ENCODE data around the gene TIGIT. TPM values are rescaled to one million over a fixed set of nuclear protein-coding genes. Genes with fewer than 3 reads are reported as not detected.

Gene TIGIT
- total RNA-seq, 2 donors from 2014 or later: 0.73 to 1.2 TPM

DNA sequence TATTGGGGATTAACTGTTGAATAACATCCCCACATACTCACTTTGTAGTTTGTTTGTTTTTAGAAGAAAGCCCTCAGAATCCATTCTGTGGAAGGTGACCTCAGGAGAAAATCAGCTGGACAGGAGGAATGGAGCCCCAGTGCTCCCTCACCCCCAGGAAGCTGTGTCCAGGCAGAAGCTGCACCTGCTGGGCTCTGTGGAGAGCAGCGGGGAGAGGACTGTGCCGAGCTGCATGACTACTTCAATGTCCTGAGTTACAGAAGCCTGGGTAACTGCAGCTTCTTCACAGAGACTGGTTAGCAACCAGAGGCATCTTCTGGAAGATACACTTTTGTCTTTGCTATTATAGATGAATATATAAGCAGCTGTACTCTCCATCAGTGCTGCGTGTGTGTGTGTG, 14.0 kb downstream of the TIGIT start:
- no peak for ATAC-seq
- intact Hi-C loops (cut with DNase I, micrococcal nuclease): no loop called here
- DNase-seq: no peak

DNA sequence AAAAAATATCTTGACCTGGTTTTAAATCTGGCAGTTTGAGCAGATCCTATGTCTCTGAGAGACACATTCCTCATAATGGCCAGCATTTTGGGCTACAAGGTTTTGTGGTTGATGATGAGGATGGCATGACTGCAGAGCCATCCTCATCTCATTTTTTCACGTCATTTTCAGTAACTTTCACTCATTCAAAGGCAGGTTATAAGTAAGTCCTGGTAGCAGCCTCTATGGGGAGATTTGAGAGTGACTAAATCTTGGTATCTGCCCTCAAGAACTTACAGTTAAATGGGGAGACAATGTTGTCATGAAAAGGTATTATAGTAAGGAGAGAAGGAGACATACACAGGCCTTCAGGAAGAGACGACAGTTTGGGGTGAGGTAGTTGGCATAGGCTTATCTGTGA, 14.5 kb downstream of the TIGIT start:
- ATAC-seq: no peak
- no peak for DNase-seq
- intact Hi-C loops (cut with DNase I, micrococcal nuclease): no loop called here

GRCh38 chr3:114308830-114309229, 15.0 kb downstream of the TIGIT start:
- DNase-seq (peak in 1 of 2 donors; percentile 13), ATAC-seq (no peak)
- intact Hi-C loops (cut with DNase I, micrococcal nuclease): no loop called here

- intact Hi-C loops (cut with DNase I, micrococcal nuclease): no loop called here
- DNase-seq: no peak
- no peak for ATAC-seq
Measured at GRCh38 chr3:114310695-114311094, 16.9 kb downstream of the TIGIT start.

- ATAC-seq: no peak
- intact Hi-C loops (cut with DNase I, micrococcal nuclease): no loop called here
- DNase-seq: no peak
Measured at GRCh38 chr3:114313426-114313825, 19.6 kb downstream of the TIGIT start.

GRCh38 chr3:114314282-114314681, 20.5 kb downstream of the TIGIT start:
- no peak for DNase-seq
- intact Hi-C loops (cut with DNase I, micrococcal nuclease): no loop called here
- ATAC-seq: no peak

GRCh38 chr3:114318295-114318694, 24.5 kb downstream of the TIGIT start:
- intact Hi-C loops (cut with DNase I, micrococcal nuclease): no loop called here
- DNase-seq (no peak), ATAC-seq (no peak)

DNA sequence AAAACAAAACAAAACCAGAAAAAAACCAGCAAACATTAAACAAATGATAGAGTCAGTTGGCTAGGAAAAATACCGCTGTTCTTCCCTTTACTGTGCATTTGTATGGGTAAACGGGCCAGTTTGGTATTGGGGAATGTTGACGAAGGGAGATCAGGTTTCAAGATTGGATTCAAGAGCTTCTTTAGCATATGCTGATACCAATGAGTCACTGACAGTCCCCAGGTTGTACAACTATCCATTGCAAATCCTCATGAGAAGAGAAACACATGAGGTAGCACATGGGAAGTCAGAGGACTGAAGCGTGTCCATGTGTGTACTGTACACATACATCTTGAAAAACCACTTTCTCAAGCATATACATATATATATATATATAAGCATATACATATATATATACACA, 25.6 kb downstream of the TIGIT start:
- ATAC-seq (no peak), DNase-seq (no peak)
- intact Hi-C loops (cut with DNase I, micrococcal nuclease): no loop called here

DNA sequence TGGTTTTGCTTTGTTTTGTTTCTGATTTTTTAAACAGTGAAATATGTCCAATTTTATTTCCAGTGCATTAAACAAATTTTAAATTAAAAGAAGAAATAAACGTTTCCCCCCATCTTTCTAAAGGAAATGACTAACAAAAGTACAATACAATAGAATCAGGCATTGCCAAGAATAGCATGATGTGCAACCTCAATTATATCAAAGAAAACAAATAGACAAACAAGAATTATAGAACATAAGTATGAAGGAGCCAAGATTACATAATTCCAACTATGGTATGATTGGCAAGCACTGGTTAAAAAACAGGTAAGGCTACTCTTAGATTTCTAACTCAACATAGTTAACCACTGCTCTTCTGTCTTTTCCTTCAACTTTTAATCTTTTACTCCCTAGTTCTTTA, 26.4 kb downstream of the TIGIT start:
- DNase-seq (no peak), ATAC-seq (no peak)
- intact Hi-C loops (cut with DNase I, micrococcal nuclease): no loop called here

DNA sequence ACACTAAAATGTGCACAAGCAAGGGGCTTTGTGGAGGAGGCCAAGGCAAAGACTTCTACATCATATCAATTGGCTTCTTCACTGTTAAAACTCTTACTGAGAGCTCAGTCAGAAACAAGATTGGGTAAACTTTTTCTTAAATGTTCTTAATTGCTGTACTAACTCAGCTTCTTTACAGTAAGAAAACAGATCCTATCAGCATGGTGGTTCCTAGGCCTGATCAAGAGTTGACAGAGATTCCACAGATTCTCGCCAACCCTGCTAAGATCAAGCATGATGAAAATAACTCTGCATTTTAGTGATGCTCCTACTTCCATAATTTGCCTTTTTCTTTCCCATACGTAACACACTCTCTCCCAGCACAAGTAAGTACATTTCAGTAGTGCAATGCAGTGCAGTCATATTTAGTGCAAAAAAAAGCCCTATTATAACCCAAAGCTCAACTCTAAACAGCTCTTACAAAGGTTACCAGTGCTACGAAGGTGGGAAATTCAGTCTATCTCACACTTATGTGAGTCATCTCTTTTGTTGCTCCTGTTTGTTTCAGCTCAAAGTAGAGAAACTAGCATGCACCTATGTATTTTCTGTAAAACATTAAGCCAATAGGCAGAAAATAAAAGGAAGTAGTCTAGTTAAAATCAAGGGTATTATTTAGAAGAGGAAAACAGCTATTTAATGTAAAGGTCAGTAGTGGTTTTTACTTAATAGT, 29.9 kb downstream of the TIGIT start:
- ATAC-seq: peak; percentile 51
- intact Hi-C loops (cut with DNase I, micrococcal nuclease): no loop called here
- no peak for DNase-seq

- ATAC-seq (no peak), DNase-seq (no peak)
- intact Hi-C loops (cut with DNase I, micrococcal nuclease): no loop called here
Measured at GRCh38 chr3:114327665-114328064, 33.8 kb downstream of the TIGIT start.

DNA sequence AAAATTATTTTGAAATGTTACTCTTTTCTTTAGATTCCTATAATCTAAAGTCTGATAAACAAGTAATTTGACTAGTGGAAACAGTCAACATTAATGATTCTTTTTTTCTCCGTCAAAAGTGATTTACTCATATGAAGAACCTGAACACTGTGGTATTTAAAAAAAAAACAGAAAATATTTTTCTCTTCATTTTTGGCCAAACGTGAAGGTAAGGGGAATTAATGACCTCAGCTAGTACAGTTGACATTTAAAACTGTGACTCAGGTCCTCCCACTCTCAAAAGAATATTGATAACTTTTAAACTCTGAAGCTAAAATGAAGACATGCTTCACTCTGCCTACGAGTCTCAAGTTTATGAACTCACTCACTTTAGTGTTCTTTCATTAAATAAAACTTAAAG, 34.5 kb downstream of the TIGIT start:
- DNase-seq: no peak
- intact Hi-C loops (cut with DNase I, micrococcal nuclease): no loop called here
- ATAC-seq: no peak

- ATAC-seq (no peak), DNase-seq (no peak)
- intact Hi-C loops (cut with DNase I, micrococcal nuclease): no loop called here
Measured at GRCh38 chr3:114329823-114330222, 36.0 kb downstream of the TIGIT start.

GRCh38 chr3:114331007-114331406, 37.2 kb downstream of the TIGIT start:
- intact Hi-C loops (cut with DNase I, micrococcal nuclease): no loop called here
- ATAC-seq (peak; percentile 99), DNase-seq (peak in 1 of 2 donors; percentile 21)

DNA sequence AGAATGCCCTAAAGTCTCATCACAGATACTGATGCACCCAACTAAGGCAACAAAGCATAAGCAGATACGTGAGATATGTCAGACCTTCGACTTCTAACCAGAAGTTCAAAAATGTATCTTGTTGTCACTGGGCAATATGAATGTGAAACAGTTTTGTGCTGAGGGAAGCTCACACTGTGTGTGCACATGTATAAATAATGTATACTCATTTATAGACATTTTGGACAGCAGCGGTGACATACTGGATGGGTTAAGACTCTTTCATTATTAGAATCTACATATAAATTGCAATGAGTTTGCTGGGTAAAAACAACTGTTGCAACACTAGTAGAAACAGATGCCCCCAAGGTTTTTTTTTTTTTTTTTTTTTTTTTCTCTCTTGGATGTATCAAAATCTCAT, 37.9 kb downstream of the TIGIT start:
- ATAC-seq: no peak
- intact Hi-C loops (cut with DNase I, micrococcal nuclease): no loop called here
- DNase-seq: no peak

DNA sequence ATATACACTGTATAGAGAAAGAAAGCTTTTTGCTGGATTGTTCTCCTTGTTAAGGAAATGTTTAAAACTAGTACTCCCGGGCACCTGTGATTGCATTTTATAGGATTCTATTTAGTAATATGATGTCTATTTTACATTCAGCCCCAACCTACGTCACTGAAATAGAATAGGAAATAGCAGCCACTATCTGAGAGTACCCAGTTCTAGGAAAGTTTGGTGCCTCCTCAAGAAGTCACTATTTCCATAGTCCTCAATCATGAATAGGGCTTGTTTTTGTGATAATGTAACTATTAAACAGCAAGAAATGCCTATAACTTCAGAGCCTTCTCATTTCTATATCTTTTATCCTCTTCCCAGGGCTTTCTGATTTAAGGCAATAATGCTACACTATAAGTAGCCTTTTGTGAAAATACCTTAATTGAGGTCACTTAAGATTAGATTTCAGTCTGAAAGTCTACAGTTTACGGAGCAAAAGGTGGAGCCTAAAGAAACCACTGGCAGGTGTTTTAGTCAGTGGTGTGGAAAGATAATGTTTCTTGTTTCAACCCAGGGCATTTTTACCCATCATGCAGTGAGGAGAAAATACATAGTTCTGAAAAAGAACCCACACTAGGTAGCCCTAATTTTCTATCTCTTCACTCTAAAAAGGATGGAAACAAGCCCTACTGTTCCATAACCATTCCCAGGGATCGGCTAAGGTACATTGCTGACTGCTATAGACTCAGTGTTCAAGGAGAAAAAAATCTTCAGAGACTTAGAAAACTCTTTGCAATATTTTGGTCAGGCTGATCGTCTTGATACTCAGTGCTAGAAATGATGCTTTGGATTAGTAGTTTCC, 38.7 kb downstream of the TIGIT start:
- no peak for ATAC-seq
- intact Hi-C loops (cut with DNase I, micrococcal nuclease): no loop called here
- no peak for DNase-seq

- ATAC-seq (no peak), DNase-seq (no peak)
- intact Hi-C loops (cut with DNase I, micrococcal nuclease): no loop called here
Measured at GRCh38 chr3:114333180-114333922, 39.5 kb downstream of the TIGIT start.

- ATAC-seq (no peak), DNase-seq (no peak)
- intact Hi-C loops (cut with DNase I, micrococcal nuclease): no loop called here
Measured at GRCh38 chr3:114333923-114334240, 40.1 kb downstream of the TIGIT start.

GRCh38 chr3:114336122-114336697, 42.4 kb downstream of the TIGIT start:
- no peak for DNase-seq
- intact Hi-C loops (cut with DNase I, micrococcal nuclease): no loop called here
- no peak for ATAC-seq

DNA sequence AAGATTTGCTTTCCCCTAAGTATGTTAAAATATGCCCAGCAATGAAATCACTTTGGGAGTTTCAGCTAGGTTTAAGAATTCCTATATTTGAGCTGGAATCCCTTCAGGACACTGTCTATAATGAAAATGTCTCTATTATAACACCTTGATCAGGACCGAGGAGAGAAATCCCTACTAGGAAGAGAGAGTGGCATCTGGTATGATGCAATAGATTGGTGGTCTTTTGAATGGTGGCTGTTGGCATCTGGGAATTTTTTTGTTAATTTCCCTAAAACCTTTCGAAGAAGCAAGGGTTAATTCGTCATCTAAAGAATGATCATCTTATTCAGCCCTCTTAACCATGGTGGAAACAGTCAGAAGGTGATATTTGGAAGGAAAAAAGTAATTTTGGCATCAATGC, 43.0 kb downstream of the TIGIT start:
- ATAC-seq (no peak), DNase-seq (no peak)
- intact Hi-C loops (cut with DNase I, micrococcal nuclease): no loop called here

All from left colon (tissue), 2 donors.